KOPT-K1 (cell line): ENCODE data around the gene AGBL3.

ENCODE experiments used
- H3K27ac ChIP-seq: fragments of 200-600 bp; sonication (generic); 2 replicates; pipeline ENCODE4 v1.5.1; 2016; ENCODE audit warnings: antibody characterized with exemption, mild to moderate bottlenecking, low read depth, low read length; ENCODE audit not compliant: poor library complexity, severe bottlenecking
- H3K36me3 ChIP-seq: fragments of 200-600 bp; sonication (generic); 2 replicates; pipeline ENCODE4 v1.5.1; 2017; ENCODE audit warnings: antibody characterized with exemption, mild to moderate bottlenecking, low read length, moderate library complexity; ENCODE audit not compliant: insufficient read depth
- H3K9me3 ChIP-seq: fragments of 200-600 bp; sonication (generic); 2 replicates; pipeline ENCODE4 v1.5.1; 2017; ENCODE audit warnings: antibody characterized with exemption, low read length, mild to moderate bottlenecking; ENCODE audit not compliant: insufficient read depth, poor library complexity, severe bottlenecking

Gene AGBL3

DNA sequence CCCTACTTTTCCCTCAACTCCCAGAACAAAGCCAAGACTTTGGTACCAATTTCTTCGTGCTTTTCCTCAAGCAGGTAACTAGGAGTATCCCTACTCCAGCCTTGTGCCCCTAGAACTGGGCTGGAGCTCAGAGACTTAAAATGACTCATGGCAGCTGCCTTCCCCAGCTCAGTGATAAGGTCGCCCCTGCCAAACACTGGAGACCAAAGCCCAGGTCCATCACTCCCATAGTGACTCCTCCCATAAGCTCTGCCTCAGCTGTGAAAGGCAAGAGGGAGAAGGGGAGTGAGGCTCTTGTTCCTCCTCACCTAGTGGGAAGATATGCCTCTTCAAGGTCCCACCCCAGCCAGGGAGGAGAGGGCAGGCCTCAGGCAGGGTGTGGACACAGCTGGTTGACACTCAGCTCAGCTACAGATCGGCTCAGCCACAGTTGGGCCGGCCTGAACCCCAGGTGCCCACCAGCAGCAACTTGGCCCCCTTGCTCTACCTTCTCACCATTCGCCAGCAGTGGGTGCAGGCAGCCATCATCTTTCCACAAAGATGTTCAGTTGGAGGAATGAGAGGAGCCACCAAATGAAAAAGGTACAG lies 198.0 kb downstream of the AGBL3 start:
- H3K9me3 ChIP-seq: peaks cover 50% of the 10 kb centered on the region
- peaks cover 41% of the 10 kb centered on the region; the same call in 1 of the 2 replicates for H3K36me3 ChIP-seq
- no peak overlapping the region for H3K27ac ChIP-seq
